GM18861 (cell line): Measurements from ENCODE around the gene CD72.

Source experiments
- ATAC-seq: cut with Tn5 transposase; IDR thresholded peaks from one replicate; pipeline ENCODE4 v1.9.1; 2021; ENCODE audit not compliant: unreplicated experiment

Gene CD72

GRCh38 chr9:35560625-35561337 is 57.4 kb downstream of the CD72 start:
- ATAC-seq = no peak
